ENCODE data around the gene CDKL2.

DNA sequence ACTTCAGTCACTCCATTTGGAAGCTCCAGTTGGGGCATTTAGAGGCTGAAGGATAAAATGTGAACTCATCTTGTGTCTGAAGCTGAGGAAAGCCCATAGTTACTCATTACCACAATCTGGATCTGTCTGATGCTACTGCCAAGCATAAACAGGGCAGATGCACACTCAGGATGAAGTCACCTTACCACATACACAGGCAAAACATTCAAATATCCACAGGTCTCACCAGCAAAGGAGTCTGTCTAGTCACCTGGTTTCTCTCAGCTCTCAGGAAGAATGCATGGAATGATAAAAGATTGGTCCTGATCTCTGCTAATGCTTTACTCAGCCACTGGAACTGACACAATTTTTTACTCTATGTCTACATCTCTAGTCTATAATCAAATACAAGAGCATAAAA lies 87.5 kb downstream of the CDKL2 start:
- TF ChIP-seq, protein P1, sequence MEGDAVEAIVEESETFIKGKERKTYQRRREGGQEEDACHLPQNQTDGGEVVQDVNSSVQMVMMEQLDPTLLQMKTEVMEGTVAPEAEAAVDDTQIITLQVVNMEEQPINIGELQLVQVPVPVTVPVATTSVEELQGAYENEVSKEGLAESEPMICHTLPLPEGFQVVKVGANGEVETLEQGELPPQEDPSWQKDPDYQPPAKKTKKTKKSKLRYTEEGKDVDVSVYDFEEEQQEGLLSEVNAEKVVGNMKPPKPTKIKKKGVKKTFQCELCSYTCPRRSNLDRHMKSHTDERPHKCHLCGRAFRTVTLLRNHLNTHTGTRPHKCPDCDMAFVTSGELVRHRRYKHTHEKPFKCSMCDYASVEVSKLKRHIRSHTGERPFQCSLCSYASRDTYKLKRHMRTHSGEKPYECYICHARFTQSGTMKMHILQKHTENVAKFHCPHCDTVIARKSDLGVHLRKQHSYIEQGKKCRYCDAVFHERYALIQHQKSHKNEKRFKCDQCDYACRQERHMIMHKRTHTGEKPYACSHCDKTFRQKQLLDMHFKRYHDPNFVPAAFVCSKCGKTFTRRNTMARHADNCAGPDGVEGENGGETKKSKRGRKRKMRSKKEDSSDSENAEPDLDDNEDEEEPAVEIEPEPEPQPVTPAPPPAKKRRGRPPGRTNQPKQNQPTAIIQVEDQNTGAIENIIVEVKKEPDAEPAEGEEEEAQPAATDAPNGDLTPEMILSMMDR (IDR thresholded peaks at IDR 0.05): no peak
- no peak for TF ChIP-seq POLR2A (IDR thresholded peaks at IDR 0.05)

Measured in body of pancreas (tissue), 4 donors.